Cardiac muscle cell (in vitro differentiated cells and primary cell): ENCODE data around the gene EPN2. TPM values are rescaled to one million over a fixed set of nuclear protein-coding genes. Genes with fewer than 3 reads are reported as not detected.

Source experiments
- DNase-seq, 2 donors: peaks; one replicate each; pipeline versions ENCODE4 v3.0.0 to v3.0.0-alpha.2; 2010 to 2017; ENCODE audit warnings: low read depth in 1 of 2, low spot score in 1 of 2
- H3K27ac ChIP-seq: fragments of 200-600 bp; sonication (generic); 2 replicates; pipeline ENCODE4 v1.5.1; 2016
- H3K27me3 ChIP-seq: fragments of 200-600 bp; sonication (generic); 2 replicates; pipeline ENCODE4 v1.6.0; 2016; ENCODE audit warnings: control low read depth
- H3K36me3 ChIP-seq: fragments of 200-600 bp; sonication (generic); 2 replicates; pipeline ENCODE4 v1.5.1; 2016; ENCODE audit warnings: control low read depth
- H3K4me1 ChIP-seq: fragments of 200-600 bp; sonication (generic); 2 replicates; pipeline ENCODE4 v1.8.1; 2017; ENCODE audit warnings: low read depth, mild to moderate bottlenecking, mixed run types
- H3K4me3 ChIP-seq: fragments of 200-600 bp; sonication (generic); 2 replicates; pipeline ENCODE4 v1.5.1; 2016; ENCODE audit warnings: mild to moderate bottlenecking
- H3K9me3 ChIP-seq: fragments of 200-600 bp; sonication (generic); 2 replicates; pipeline ENCODE4 v1.5.1; 2017; ENCODE audit warnings: low read depth, mild to moderate bottlenecking, control low read depth
- CTCF ChIP-seq: IDR thresholded peaks from 2 replicates; pipeline ENCODE4 v1.5.1; 2012; ENCODE audit warnings: low read depth, mild to moderate bottlenecking, low read length
- polyA plus RNA-seq: library from polyadenylated mRNA; unstranded; fragments of >200 nt; fragmentation: Nextera tagmentation; extraction: Ambion mirVana; gene quantifications from 2 replicates; pipeline ENCODE4 v1.2.1, GENCODE V29; 2016
- total RNA-seq: library from RNA; depleted of rRNA; stranded (reverse); fragments of >200 nt; gene quantifications from 2 replicates; pipeline ENCODE4 v1.2.3, GENCODE V29; 2016

EPN2 gene
- total and polyA plus RNA-seq, 2 experiments from 2014 or later, result 43.5 to 45.5 TPM

GRCh38 chr17:19375732-19376131, 138.6 kb downstream of the EPN2 start:
- Histone ChIP-seq H3K27me3 (no peaks in the 10 kb centered on the region), H3K9me3 (no peaks in the 10 kb centered on the region), H3K27ac (no peak overlapping the region), H3K4me1 (no peaks in the 10 kb centered on the region), H3K4me3 (no peak overlapping the region), H3K36me3 (peaks cover 9% of the 10 kb centered on the region)
- DNase-seq, result no peak
- no peak for TF ChIP-seq CTCF

DNA sequence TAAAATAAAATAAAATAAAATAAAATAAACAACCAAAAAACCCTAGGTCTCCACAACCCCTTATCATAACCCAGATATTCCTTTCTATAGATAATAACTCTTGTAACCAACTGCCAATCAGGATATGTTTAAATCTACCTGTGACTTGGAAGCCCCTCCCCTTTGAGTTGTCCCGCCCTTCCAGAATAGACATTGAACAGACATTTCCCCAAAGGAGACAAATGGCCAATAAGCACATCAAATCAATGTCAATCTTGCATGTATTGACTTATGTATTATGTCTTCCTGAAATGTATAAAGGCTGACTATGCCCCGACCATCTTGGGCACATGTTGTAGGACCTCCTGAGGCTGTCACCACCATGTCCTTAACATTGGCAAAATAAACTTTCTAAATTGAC, 139.6 kb downstream of the EPN2 start:
- peaks cover 18% of the 10 kb centered on the region for H3K36me3 ChIP-seq
- H3K27ac ChIP-seq, result peak overlapping the region; percentile 88
- no peak for TF ChIP-seq CTCF
- H3K4me3 ChIP-seq, result peak overlapping the region; percentile 81
- H3K27me3 ChIP-seq, result no peaks in the 10 kb centered on the region
- H3K4me1 ChIP-seq, result no peaks in the 10 kb centered on the region
- no peak for DNase-seq
- H3K9me3 ChIP-seq, result no peaks in the 10 kb centered on the region

DNA sequence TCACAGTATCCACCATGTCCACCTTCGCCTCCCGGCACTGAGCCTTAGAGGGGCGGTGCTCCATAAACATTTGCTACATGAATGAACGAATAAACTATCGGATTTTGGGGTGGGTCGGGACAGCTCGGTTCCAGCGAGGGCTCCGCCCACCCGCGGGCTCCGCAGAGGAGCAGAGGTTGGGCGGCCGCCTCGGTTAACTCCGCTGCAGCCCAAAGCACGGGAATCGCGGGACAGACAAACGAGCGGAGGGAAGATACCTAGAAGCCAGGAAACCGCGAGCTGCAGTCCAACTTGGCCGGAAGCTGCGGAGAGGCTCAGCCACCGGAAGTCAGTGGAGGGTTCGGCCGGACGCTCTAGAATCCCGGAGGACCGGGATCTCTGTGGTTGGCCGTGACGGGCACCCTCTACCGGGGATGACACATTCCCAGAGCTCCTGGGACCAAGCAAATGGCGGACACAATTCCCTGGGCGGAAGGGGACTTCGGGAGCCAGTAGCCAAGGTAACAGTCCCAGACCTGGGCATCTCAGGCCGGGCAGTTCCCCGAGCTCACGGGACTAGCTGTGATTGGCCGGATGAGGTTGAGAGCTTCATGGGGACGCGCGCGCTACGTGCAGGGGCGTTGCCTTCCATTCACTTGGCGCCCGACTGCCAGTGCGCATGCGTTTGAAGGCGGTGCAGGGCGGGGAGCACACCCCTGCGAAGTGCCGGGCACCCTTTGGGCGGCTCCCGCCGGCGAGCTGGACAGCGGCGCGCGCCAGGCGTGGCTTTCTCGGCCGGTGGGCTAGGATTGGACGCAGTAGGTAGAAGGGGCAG, 140.6 kb downstream of the EPN2 start:
- Histone ChIP-seq H3K27me3 (no peaks in the 10 kb centered on the region), H3K4me3 (peak overlapping the region; percentile 81), H3K27ac (peak overlapping the region; percentile 88), H3K9me3 (no peaks in the 10 kb centered on the region), H3K4me1 (no peaks in the 10 kb centered on the region), H3K36me3 (peaks cover 25% of the 10 kb centered on the region)
- peak; percentile 98 to 100 for DNase-seq
- TF ChIP-seq CTCF, result peak; percentile 1

- Histone ChIP-seq H3K9me3 (no peaks in the 10 kb centered on the region), H3K4me1 (no peaks in the 10 kb centered on the region), H3K4me3 (peak within 1 kb of the TSS; percentile 81), H3K36me3 (peaks cover 30% of the 10 kb centered on the region), H3K27me3 (no peaks in the 10 kb centered on the region), H3K27ac (peak within 1 kb of the TSS; percentile 88)
- no peak for DNase-seq
- no peak for TF ChIP-seq CTCF
Measured at GRCh38 chr17:19378416-19379360, 141.5 kb downstream of the EPN2 start, which contains the start of gene MAPK7. Gene MAPK7, plus strand, starts transcription at chr17:19378498. Its CDS starts 403 bp downstream, at chr17:19378901.

DNA sequence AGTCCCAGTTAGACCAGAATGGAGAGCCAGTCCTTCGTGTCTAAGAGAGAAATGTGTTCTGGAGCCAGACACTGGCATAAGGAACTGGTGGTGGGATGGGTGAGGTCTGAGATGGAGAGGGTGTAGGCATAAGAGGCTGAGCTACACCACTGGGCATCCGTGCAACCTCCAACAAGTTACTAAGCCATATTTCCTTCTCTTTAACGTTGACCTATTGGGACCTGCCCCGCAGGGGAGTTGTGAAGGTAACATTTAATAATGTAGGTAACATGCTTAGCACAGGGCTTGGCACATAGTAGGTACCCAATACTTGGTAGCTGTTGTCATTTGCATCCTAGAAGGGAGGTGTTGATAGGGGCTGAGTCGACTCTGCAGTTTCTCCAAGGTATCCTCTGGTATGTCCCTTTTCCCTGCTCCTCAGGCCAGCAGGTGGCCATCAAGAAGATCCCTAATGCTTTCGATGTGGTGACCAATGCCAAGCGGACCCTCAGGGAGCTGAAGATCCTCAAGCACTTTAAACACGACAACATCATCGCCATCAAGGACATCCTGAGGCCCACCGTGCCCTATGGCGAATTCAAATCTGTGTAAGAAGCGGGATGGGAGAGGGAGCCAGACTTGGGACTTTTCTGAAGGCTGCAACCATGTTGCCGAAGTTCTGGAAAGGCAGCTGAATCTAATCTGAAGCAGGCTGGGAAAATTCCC, 142.3 kb downstream of the EPN2 start:
- Histone ChIP-seq H3K9me3 (no peaks in the 10 kb centered on the region), H3K27me3 (no peaks in the 10 kb centered on the region), H3K27ac (no peak overlapping the region), H3K36me3 (peaks cover 30% of the 10 kb centered on the region), H3K4me1 (no peaks in the 10 kb centered on the region), H3K4me3 (peak overlapping the region; percentile 81)
- DNase-seq, result no peak
- TF ChIP-seq CTCF, result no peak
